ENCODE results near the gene NEFH.

GRCh38 chr22:29463629-29464028 is 16.4 kb upstream of the NEFH start:
- TF ChIP-seq CTCF (IDR thresholded peaks at IDR 0.05; ENCODE audit: extremely low read depth in 1 of 2, insufficient read depth in 1 of 2, low read depth in 1 of 2, low read length in 2 of 2) (no peak), POLR2A (IDR thresholded peaks at IDR 0.05; ENCODE audit: low read depth, low read length) (no peak)
